Sigmoid colon (tissue), 4 donors: ENCODE results near the gene GMIP.

Experiments
- POLR2AphosphoS5 ChIP-seq, 4 donors: sonication (generic); formaldehyde crosslinking; IDR thresholded peaks; one replicate each; pipeline ENCODE4 v1.6.1; 2017; ENCODE audit warnings: antibody characterized with exemption in 4 of 4
- TF ChIP-seq, protein P1 (sequence below), 4 experiments: fragments of 450-650 bp in 3 of 4; fragments of 200-600 bp in 1 of 4; IDR thresholded peaks; one replicate each; pipeline ENCODE4 v1.5.1; 2016 to 2019; ENCODE audit warnings: antibody characterized with exemption in 4 of 4, mild to moderate bottlenecking in 3 of 4, moderate library complexity in 2 of 4

DNA sequence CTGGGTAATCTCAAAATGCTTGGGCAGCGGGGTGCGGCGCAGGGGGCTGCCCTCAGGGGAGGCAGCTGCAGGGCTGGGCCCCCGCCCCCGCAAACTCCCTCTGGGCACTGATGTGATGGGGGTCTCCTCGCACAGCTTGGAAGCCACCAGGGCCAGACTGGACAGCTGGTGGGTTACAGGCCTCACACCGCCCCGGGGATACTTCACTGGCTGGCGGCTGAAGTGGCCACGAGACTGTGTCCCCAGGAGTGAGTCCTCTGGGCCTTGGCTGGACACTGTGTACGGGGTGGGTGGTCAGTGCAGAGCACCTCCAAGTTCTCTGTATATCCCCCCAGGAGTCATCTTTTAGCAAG lies 13.4 kb downstream of the GMIP start:
- no peak for TF ChIP-seq POLR2AphosphoS5 (IDR thresholded peaks at IDR 0.05)
- TF ChIP-seq, protein P1, sequence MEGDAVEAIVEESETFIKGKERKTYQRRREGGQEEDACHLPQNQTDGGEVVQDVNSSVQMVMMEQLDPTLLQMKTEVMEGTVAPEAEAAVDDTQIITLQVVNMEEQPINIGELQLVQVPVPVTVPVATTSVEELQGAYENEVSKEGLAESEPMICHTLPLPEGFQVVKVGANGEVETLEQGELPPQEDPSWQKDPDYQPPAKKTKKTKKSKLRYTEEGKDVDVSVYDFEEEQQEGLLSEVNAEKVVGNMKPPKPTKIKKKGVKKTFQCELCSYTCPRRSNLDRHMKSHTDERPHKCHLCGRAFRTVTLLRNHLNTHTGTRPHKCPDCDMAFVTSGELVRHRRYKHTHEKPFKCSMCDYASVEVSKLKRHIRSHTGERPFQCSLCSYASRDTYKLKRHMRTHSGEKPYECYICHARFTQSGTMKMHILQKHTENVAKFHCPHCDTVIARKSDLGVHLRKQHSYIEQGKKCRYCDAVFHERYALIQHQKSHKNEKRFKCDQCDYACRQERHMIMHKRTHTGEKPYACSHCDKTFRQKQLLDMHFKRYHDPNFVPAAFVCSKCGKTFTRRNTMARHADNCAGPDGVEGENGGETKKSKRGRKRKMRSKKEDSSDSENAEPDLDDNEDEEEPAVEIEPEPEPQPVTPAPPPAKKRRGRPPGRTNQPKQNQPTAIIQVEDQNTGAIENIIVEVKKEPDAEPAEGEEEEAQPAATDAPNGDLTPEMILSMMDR (IDR thresholded peaks at IDR 0.05) = no peak
